GM10248 (cell line): ENCODE data around the gene IRF8.

ENCODE experiments used
- CTCF ChIA-PET: fragments of 300-600 bp; sonication (Branson Sonifier 250); formaldehyde crosslinking; extraction: SDS; loops from one replicate; lab custom pipeline; 2021; ENCODE audit warnings: antibody characterized with exemption; lab: Yijun Ruan, JAX
- POLR2A ChIA-PET: fragments of 350-650 bp; sonication (Branson Sonifier 250); formaldehyde crosslinking; extraction: SDS; loops from one replicate; lab custom pipeline; 2020; ENCODE audit warnings: antibody characterized with exemption; lab: Yijun Ruan, JAX
- DNase-seq: peaks from one replicate; pipeline ENCODE4 v3.0.0; 2012; ENCODE audit errors: extremely low spot score
- TF ChIP-seq, protein P1 (sequence below): IDR thresholded peaks from 2 replicates; pipeline ENCODE4 v1.5.1; 2012; ENCODE audit warnings: mild to moderate bottlenecking, low read depth; ENCODE audit errors: extremely low read depth, missing control alignments, control extremely low read depth

IRF8 gene

GRCh38 chr16:85914423-85914794 lies 15.4 kb downstream of the IRF8 start:
- TF ChIP-seq, protein P1, sequence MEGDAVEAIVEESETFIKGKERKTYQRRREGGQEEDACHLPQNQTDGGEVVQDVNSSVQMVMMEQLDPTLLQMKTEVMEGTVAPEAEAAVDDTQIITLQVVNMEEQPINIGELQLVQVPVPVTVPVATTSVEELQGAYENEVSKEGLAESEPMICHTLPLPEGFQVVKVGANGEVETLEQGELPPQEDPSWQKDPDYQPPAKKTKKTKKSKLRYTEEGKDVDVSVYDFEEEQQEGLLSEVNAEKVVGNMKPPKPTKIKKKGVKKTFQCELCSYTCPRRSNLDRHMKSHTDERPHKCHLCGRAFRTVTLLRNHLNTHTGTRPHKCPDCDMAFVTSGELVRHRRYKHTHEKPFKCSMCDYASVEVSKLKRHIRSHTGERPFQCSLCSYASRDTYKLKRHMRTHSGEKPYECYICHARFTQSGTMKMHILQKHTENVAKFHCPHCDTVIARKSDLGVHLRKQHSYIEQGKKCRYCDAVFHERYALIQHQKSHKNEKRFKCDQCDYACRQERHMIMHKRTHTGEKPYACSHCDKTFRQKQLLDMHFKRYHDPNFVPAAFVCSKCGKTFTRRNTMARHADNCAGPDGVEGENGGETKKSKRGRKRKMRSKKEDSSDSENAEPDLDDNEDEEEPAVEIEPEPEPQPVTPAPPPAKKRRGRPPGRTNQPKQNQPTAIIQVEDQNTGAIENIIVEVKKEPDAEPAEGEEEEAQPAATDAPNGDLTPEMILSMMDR: no peak
- no peak for DNase-seq
- ChIA-PET CTCF (interaction anchor here (1.1 to 5.8 kb wide), 7 partner anchors 12 to 95 kb away, joined by 4 to 27 read pairs (median 7); no protein-coding TSS in a partner anchor), POLR2A (interaction anchor here (1.0 to 1.6 kb wide), 2 partner anchors 12 to 88 kb away, joined by 3 to 5 read pairs; no protein-coding TSS in a partner anchor)

DNA sequence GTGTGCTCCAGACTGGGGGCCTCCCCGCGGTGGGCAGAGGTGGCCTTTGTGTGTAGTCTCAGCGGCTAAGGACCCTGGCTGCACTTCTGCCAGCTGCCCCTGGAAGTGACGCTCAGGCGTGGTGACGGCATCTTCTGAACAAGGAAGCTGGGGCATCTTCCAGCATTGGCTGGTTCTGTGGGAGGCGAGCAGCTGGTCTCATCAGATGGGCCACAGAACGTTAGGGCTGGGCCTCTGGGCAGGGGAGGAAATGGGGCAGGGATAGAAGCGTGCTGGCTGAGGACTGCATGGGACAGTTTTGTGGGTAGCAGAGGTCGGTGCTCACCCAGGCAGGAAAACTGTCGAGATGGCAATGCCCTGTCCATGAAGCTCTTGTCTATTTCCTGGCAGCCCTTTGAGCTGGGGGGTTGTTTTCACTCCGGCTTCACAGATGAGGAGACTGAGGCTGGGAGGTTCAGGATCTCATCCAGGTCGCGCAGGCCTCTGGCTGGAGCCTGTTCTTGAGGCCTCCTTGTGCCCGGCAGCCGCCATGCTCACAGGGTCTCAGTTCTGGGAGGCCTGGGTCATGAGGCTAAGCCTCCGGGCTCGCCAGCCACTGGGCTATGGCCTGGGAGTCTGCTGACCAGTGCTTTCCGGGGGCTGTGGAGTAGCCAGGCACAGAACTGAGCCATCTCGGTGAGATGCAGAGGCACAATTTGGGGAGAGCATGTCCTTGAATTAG lies 16.3 kb downstream of the IRF8 start:
- CTCF ChIA-PET: interaction anchor here (1.1 to 5.8 kb wide), 9 partner anchors 8 to 96 kb away, joined by 3 to 27 read pairs (median 10); no protein-coding TSS in a partner anchor
- POLR2A ChIA-PET: interaction anchor here (1.0 to 1.6 kb wide), 2 partner anchors 13 to 87 kb away, joined by 3 to 5 read pairs; no protein-coding TSS in a partner anchor
- TF ChIP-seq, protein P1: no peak
- DNase-seq: no peak

DNA sequence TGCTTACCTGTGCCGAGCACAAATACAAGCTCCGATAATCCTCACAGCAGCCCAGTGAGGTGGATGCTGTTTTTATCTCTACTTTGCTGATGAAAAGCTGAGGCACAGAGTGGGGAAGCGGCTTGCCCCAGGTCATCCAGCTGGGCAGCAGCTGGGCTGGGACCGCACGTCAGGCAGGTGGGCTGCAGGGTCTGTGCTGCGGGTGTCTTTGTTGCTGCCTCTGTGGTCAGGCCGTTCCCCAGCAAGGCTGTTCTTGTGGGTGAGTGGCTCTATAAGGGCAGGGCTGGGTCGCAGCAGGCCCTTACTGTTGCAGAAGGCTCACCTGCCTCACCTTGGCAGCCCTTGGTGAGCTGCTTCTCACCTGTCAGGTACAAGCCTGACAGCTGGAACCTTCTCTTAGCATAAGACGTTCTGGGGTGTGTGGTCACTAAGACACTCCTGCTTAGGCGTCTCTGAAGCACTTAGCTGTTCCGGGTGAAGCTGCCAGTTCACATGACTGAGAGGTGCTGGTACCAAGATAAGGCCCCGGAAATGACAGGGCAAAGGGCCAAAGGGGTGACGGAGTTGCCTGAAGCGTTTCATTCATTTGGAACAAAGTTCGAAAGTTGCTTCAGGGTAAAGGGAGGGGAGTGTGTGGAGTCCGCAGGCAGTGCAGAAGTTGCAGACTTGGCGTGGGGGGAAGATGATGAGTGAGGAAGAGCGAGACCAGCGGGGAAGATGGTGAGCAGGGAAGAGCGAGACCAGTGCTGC lies 17.4 kb downstream of the IRF8 start:
- CTCF ChIA-PET: interaction anchor here (1.0 to 5.8 kb wide), 15 partner anchors 9 to 97 kb away, joined by 3 to 27 read pairs (median 5); no protein-coding TSS in a partner anchor
- POLR2A ChIA-PET: interaction anchor here (0.8 to 1.2 kb wide), 4 partner anchors 14 to 97 kb away, joined by 3 to 9 read pairs (median 6); no protein-coding TSS in a partner anchor
- no peak for DNase-seq
- TF ChIP-seq, protein P1: no peak

DNA sequence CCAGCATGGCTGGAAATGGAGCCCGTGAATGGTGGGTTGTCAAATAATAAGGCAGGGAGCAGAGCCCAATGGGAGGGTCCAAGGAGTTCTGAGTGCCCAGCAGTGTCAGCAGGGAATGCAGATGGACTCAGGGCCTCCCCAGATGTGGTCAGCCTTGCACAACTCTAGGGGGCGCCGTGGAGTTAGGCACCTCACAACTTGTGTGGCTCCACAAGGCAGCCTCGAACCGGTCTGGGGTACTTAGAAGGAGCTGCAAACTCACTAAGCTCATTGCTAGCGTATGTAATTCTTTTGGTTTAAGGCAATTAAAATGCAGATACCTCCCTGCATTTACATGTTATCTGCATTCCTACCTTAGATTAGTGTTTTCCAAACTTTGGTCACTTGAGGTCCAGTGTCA lies 18.1 kb downstream of the IRF8 start:
- ChIA-PET CTCF (interaction anchor here (0.6 to 5.8 kb wide), 15 partner anchors 10 to 98 kb away, joined by 3 to 27 read pairs (median 4); no protein-coding TSS in a partner anchor), POLR2A (interaction anchor here (1.1 to 1.2 kb wide), 3 partner anchors 17 to 98 kb away, joined by 5 to 9 read pairs (median 6); no protein-coding TSS in a partner anchor)
- DNase-seq: no peak
- TF ChIP-seq, protein P1: peak; percentile 50

DNA sequence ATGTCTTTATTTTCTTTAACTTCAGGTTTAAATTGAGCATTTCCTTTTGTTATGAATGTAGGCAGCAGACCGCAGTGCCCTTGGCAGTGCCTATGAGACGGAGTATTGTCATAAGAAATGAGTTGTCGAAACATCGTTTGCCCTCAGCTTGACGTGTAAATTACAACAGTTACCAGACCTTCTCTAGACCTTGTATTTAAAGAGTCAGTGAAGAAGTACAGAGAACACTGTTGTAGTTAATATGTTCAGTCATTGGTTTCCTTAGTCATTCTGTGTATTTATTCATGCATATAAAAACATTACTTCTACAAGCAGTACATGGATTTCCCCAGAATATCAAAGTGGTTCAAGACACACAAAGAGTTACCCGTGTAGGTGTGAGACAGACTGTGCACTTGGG lies 19.0 kb downstream of the IRF8 start:
- TF ChIP-seq, protein P1: no peak
- no peak for DNase-seq
- POLR2A ChIA-PET: interaction anchor here (0.7 kb wide), 1 partner anchor 15 kb away, joined by 3 read pairs; no protein-coding TSS in a partner anchor
- CTCF ChIA-PET: interaction anchor here (1.2 to 5.8 kb wide), 7 partner anchors 10 to 98 kb away, joined by 3 to 27 read pairs (median 18); no protein-coding TSS in a partner anchor

GRCh38 chr16:85918436-85918835 lies 19.5 kb downstream of the IRF8 start:
- TF ChIP-seq, protein P1: no peak
- ChIA-PET POLR2A (interaction anchor here (0.7 kb wide), 1 partner anchor 15 kb away, joined by 3 read pairs; no protein-coding TSS in a partner anchor), CTCF (interaction anchor here (0.9 to 5.8 kb wide), 8 partner anchors 9 to 99 kb away, joined by 3 to 27 read pairs (median 8); no protein-coding TSS in a partner anchor)
- no peak for DNase-seq
